H1 (cell line): ENCODE results near the gene CYP2W1. TPM values are rescaled to one million over a fixed set of nuclear protein-coding genes. Genes with fewer than 3 reads are reported as not detected.

Source experiments
- CHD1 ChIP-seq: IDR thresholded peaks from 2 replicates; pipeline ENCODE4 v1.6.1; 2012; ENCODE audit warnings: low read depth, low read length, improper control_type of control experiment
- EZH2 ChIP-seq: fragments of 200-600 bp; sonication (generic); IDR thresholded peaks from 2 replicates; pipeline ENCODE4 v1.7.1; 2012; ENCODE audit warnings: low read depth, mild to moderate bottlenecking, moderate library complexity, low read length, inconsistent platforms; ENCODE audit not compliant: severe bottlenecking
- FOSL1 ChIP-seq: IDR thresholded peaks from 2 replicates; pipeline ENCODE4 v1.6.1; 2011; ENCODE audit warnings: mild to moderate bottlenecking, low read depth, low read length, moderate library complexity; ENCODE audit not compliant: insufficient read depth
- JUN ChIP-seq: IDR thresholded peaks from 2 replicates; pipeline ENCODE4 v1.6.1; 2011; ENCODE audit warnings: low read depth, mild to moderate bottlenecking, improper control_type of control experiment, low read length
- KDM5A ChIP-seq: fragments of 200-600 bp; IDR thresholded peaks from 2 replicates; pipeline ENCODE4 v1.7.1; 2012; ENCODE audit warnings: mild to moderate bottlenecking, low read length, inconsistent platforms, mixed read lengths
- NANOG ChIP-seq: IDR thresholded peaks from 2 replicates; pipeline ENCODE4 v1.6.1; 2011; ENCODE audit warnings: low read length, low read depth, mild to moderate bottlenecking, inconsistent platforms; ENCODE audit not compliant: insufficient read depth, poor library complexity, severe bottlenecking
- TBP ChIP-seq: IDR thresholded peaks from 2 replicates; pipeline ENCODE4 v1.6.1; 2011; ENCODE audit warnings: low read depth, low read length, improper control_type of control experiment
- polyA plus RNA-seq, 7 experiments: library from polyadenylated mRNA; depleted of rRNA in 3 of 7; stranded (reverse) in 5 of 7; unstranded in 2 of 7; fragments of >200 nt in 5 of 7; fragments of 200-250 nt in 2 of 7; gene quantifications; 1 replicate in 5 of 7; 2 replicates in 1 of 7; 4 replicates in 1 of 7; pipeline versions ENCODE4 v1.2.1 to v1.2.3, GENCODE V29; 2011 to 2013; ENCODE audit warnings: missing spikeins in 2 of 7, mixed read lengths in 2 of 7
- total RNA-seq: library from RNA; stranded (reverse); fragmentation: NEBNext Ultra II Directional; extraction: Animal tissue kit (Norgen Biotek cat#: 25700); gene quantifications from 2 replicates; pipeline ENCODE4 v1.2.1, GENCODE V29; 2021
- TF ChIP-seq, protein P1 (sequence below): fragments of 300-600 bp; sonication (generic); IDR thresholded peaks from 2 replicates; pipeline ENCODE4 v1.7.1; 2012; ENCODE audit warnings: low read length, moderate library complexity, mild to moderate bottlenecking, inconsistent platforms; ENCODE audit not compliant: insufficient replicate concordance

The CYP2W1 gene
- total and polyA plus RNA-seq, 2 of the 8 experiments (the other 6 are each of a cell fraction or from before 2014, with no cell fraction given), result not detected

DNA sequence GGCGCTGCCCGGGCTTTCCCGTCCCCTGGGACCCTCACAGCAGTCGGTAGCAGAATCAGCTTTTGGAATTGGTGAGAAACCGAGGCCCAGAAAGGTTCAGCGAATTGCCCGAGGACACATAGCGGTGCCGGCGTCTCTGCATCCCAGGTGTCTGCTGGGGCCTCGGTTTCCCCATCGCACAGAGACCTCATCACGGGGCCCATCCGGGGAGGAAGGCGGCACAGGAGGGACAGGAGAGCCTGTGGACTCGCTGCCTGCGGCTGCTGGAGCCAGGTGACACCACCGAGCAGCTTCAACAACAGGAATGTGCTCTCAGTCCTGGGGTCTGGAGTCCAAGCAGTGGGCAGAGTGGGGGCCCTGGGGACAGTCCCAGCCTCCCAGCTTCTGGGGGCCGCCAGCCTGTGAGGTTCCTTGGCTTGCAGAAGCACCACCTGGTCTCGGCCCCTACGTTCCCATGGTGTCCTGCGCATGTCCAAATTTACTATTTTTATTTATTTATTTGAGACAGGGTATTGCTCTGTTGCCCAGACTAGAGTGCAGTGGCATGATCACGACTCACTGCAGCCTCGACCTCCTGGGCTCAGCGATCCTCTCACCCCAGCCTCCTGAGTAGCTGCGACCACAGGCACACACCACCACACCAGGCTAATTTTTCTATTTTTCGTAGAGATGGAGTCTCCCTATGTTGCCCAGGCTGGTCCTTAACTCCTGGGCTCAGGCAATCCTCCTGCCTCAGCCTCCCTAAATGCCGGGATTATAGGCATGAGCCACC lies 7.1 kb upstream of the CYP2W1 start (continued):
- no peak for TF ChIP-seq JUN
- no peak for TF ChIP-seq KDM5A
- no peak for TF ChIP-seq CHD1
- TF ChIP-seq NANOG, result no peak
- TF ChIP-seq, protein P1, sequence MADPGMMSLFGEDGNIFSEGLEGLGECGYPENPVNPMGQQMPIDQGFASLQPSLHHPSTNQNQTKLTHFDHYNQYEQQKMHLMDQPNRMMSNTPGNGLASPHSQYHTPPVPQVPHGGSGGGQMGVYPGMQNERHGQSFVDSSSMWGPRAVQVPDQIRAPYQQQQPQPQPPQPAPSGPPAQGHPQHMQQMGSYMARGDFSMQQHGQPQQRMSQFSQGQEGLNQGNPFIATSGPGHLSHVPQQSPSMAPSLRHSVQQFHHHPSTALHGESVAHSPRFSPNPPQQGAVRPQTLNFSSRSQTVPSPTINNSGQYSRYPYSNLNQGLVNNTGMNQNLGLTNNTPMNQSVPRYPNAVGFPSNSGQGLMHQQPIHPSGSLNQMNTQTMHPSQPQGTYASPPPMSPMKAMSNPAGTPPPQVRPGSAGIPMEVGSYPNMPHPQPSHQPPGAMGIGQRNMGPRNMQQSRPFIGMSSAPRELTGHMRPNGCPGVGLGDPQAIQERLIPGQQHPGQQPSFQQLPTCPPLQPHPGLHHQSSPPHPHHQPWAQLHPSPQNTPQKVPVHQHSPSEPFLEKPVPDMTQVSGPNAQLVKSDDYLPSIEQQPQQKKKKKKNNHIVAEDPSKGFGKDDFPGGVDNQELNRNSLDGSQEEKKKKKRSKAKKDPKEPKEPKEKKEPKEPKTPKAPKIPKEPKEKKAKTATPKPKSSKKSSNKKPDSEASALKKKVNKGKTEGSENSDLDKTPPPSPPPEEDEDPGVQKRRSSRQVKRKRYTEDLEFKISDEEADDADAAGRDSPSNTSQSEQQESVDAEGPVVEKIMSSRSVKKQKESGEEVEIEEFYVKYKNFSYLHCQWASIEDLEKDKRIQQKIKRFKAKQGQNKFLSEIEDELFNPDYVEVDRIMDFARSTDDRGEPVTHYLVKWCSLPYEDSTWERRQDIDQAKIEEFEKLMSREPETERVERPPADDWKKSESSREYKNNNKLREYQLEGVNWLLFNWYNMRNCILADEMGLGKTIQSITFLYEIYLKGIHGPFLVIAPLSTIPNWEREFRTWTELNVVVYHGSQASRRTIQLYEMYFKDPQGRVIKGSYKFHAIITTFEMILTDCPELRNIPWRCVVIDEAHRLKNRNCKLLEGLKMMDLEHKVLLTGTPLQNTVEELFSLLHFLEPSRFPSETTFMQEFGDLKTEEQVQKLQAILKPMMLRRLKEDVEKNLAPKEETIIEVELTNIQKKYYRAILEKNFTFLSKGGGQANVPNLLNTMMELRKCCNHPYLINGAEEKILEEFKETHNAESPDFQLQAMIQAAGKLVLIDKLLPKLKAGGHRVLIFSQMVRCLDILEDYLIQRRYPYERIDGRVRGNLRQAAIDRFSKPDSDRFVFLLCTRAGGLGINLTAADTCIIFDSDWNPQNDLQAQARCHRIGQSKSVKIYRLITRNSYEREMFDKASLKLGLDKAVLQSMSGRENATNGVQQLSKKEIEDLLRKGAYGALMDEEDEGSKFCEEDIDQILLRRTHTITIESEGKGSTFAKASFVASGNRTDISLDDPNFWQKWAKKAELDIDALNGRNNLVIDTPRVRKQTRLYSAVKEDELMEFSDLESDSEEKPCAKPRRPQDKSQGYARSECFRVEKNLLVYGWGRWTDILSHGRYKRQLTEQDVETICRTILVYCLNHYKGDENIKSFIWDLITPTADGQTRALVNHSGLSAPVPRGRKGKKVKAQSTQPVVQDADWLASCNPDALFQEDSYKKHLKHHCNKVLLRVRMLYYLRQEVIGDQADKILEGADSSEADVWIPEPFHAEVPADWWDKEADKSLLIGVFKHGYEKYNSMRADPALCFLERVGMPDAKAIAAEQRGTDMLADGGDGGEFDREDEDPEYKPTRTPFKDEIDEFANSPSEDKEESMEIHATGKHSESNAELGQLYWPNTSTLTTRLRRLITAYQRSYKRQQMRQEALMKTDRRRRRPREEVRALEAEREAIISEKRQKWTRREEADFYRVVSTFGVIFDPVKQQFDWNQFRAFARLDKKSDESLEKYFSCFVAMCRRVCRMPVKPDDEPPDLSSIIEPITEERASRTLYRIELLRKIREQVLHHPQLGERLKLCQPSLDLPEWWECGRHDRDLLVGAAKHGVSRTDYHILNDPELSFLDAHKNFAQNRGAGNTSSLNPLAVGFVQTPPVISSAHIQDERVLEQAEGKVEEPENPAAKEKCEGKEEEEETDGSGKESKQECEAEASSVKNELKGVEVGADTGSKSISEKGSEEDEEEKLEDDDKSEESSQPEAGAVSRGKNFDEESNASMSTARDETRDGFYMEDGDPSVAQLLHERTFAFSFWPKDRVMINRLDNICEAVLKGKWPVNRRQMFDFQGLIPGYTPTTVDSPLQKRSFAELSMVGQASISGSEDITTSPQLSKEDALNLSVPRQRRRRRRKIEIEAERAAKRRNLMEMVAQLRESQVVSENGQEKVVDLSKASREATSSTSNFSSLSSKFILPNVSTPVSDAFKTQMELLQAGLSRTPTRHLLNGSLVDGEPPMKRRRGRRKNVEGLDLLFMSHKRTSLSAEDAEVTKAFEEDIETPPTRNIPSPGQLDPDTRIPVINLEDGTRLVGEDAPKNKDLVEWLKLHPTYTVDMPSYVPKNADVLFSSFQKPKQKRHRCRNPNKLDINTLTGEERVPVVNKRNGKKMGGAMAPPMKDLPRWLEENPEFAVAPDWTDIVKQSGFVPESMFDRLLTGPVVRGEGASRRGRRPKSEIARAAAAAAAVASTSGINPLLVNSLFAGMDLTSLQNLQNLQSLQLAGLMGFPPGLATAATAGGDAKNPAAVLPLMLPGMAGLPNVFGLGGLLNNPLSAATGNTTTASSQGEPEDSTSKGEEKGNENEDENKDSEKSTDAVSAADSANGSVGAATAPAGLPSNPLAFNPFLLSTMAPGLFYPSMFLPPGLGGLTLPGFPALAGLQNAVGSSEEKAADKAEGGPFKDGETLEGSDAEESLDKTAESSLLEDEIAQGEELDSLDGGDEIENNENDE, result no peak
- no peak for TF ChIP-seq FOSL1
- no peak for TF ChIP-seq TBP
- no peak for TF ChIP-seq EZH2
